NCI-H2107 treated with DMSO at 0.1 percent for 48 hours (cell line): ENCODE data around the gene C1GALT1C1L.
"Not testable (repeated sequence)": the region's sequence is repeated elsewhere in the genome, so short reads cannot be mapped to it uniquely, and the experiment has no call there.

ENCODE experiments used
- DNase-seq: peaks from one replicate; lab custom pipeline; 2025; ENCODE audit not compliant: unreplicated experiment; lab: John Stamatoyannopoulos, UW

Gene C1GALT1C1L

GRCh38 chr2:43657241-43657640 lies 19.0 kb downstream of the C1GALT1C1L start:
- no peak for DNase-seq

DNA sequence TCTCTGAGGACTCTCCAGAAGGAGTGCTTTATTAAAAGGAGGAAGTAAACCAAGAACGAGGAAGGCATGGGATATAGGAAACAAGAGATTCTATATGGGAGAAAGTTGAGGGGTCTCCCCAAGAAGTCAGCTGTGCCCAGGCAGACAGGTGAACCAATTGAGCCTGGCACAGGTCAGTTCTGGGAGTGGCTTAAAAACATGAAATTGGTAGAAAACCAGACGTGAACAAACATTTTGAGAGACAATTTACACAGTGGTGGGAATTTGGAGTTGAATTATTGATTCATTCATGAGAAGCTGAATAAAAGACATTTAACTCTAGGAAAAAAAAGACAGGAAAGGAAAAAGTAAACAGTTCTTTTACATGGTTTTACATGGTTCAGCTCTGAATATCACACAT lies 22.7 kb downstream of the C1GALT1C1L start:
- no peak for DNase-seq

GRCh38 chr2:43648994-43649701 lies 27.1 kb downstream of the C1GALT1C1L start:
- DNase-seq = no peak

- DNase-seq = no peak
These were observed 32.5 kb downstream of the C1GALT1C1L start for GRCh38 chr2:43643680-43644079.

- no peak for DNase-seq
These were observed 33.9 kb downstream of the C1GALT1C1L start for GRCh38 chr2:43642363-43642762.

DNA sequence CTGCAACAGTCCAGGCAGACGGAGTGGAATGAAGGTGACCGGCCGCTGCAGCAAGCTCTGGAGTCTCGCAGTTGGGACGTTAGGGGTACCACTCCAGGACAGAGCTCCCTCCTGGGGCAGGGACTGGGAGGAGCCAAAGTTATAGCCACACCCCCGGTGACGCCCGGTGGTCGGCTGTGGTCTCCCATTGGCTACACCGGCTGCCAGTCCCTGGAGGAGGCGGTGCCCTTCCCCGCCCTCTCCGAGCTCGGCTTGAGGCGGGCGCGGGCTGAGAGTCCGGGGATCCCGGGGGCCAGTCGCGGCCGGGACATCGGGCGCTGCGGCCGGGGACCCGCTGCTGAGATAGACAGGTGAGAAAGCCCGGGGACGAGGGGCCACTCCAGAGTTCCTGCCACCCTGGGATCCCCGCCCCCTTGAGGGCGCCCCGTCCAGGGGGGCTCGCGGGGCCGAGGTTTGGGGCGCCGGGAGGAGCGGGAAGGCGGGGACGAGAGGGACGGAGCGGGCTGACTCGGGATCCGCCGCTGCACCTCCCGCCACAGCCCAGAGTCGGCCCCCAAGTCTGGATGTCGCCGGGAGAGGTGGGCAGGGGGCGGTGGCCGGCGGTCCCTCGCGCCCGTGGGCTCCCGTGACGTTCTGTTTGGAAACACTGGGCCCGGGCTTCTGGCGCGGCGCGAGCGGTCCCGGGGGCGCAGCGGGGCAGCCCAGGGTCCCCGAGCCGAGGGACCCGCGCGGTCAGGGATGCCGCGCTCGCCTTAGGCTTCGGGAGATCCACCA lies 39.0 kb downstream of the C1GALT1C1L start, which contains the start of gene PLEKHH2:
TSS of gene PLEKHH2 (plus strand) at position 231 of the 774 bp plus-strand sequence. CDS start 7,414 bp downstream, outside the sequence.
- DNase-seq = peak; percentile 20

DNA sequence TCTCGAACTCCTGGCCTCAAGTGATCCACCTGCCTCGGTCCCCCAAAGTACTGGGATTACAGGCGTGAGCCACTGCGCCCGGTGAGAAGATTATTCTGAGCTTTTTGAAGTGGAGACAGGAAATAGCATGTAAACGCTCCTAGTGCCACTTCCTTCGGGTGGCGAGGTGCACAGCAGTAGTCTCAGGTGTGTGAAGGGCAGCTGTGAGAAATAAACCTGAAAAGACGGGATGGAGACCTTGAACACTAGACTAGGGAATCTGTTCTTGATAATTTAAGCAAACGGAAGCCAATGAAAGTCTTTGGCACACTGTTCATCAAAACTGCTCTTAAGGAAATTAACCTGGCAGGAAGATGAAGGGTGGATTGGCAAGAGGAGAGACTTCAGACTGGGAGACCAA lies 39.6 kb downstream of the C1GALT1C1L start:
- no peak for DNase-seq

DNA sequence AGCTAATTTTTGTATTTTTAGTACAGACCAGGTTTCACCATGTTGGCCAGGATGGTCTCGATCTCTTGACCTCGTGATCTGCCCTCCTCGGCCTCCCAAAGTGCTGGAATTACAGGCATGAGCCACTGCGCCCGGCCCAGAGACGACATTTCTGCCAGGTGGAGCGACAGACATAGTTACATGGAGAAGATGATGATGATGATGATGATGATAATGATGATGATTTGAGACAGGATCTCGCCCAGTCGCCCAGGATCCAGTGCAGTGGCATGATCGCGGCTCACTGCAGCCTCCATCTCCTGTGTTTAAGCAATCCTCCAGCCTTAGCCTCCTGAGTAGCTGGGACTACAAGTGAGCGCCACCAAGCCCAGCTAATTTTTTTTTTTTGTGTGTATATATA lies 40.1 kb downstream of the C1GALT1C1L start:
- DNase-seq = not testable (repeated sequence)

DNA sequence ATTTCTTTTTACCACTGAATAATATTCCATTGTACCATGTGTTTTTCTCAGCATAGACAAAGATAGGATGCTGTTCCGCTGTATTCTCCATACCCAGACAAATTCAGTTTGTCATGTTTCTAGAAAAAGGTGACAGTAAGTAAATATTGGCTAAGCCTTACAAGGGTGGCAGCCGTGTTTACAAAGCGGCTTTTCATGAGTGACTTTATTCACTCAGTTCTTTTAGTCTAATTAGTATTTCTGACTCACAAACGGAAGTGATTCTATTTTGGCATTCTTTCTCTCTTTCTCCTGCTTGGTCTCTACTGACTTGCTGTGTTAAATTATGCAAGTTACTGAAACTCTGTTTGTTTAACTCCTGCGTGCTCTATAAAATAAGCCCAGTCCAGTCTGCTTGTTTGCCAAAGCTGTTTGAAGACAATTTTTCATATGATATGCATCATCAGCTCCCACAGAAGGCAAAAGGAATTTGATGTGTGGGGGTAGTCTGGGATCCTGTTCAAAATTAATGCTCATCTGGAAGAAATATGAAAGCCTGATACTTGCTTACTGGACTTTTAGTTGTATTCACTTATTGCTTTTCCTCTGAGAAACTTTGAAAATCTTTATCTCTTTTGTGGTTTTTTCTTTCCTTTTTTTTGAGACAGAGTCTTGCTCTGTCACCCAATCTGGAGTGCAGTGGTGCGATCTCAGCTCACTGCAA lies 41.5 kb downstream of the C1GALT1C1L start:
- DNase-seq = peak; percentile 48

- no peak for DNase-seq
These were observed 44.5 kb downstream of the C1GALT1C1L start for GRCh38 chr2:43631618-43632317.
